GM03348 (cell line): Measurements from ENCODE around the gene KCTD19.
"Not testable (repeated sequence)": the region's sequence is repeated elsewhere in the genome, so short reads cannot be mapped to it uniquely, and the experiment has no call there.

ENCODE experiments used
- DNase-seq: peaks from one replicate; pipeline ENCODE4 v3.0.0; 2012; ENCODE audit warnings: low spot score

The KCTD19 gene

GRCh38 chr16:67326472-67327309 is at the start of gene KCTD19, which contains the start of gene LRRC36:
TSS of gene KCTD19 (minus strand) at chr16:67326741. CDS start at chr16:67326707, 34 bp downstream.
TSS of gene LRRC36 (plus strand) at chr16:67326815. CDS start at chr16:67326863, 48 bp downstream.
- DNase-seq, result peak; percentile 62

DNA sequence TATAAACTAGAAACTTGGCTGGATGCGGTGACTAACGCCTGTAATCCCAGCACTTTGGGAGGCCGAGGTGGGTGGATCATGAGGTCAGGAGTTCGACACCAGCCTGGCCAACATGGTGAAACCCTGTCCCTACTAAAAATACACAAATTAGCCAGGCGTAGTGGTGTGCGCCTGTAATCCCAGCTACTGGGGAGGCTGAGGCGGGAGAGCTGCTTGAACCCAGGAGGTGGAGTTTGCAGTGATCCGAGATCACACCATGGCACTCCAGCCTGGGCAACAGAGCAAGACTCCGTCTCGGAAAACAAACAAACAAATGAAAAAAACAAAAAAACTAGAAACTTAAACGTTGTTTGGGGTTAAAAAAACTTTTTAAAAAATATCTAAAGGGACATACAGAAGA is 49.5 kb upstream of the KCTD19 start:
- DNase-seq, result not testable (repeated sequence)

DNA sequence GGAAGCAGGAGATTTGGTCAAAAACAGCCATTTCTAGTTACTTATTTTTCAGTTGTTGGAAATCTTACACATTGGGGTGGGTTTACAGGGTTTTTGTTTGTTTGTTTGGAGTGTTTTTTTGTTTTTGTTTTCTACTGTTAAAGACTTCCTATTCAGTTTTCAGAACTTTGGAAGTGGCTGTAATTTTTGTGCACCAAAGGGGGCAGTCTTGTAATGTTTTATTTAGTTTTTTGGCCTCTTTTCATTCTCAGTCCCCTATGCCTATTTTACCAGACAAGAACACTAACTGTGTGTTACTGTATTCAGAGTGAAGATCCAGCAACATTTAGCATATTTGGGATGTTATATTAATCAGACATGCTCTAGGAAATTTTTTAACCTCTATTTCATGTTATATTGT is 46.1 kb upstream of the KCTD19 start:
- DNase-seq, result peak; percentile 54

- DNase-seq, result no peak
These were observed 44.1 kb upstream of the KCTD19 start for GRCh38 chr16:67370661-67371060.

DNA sequence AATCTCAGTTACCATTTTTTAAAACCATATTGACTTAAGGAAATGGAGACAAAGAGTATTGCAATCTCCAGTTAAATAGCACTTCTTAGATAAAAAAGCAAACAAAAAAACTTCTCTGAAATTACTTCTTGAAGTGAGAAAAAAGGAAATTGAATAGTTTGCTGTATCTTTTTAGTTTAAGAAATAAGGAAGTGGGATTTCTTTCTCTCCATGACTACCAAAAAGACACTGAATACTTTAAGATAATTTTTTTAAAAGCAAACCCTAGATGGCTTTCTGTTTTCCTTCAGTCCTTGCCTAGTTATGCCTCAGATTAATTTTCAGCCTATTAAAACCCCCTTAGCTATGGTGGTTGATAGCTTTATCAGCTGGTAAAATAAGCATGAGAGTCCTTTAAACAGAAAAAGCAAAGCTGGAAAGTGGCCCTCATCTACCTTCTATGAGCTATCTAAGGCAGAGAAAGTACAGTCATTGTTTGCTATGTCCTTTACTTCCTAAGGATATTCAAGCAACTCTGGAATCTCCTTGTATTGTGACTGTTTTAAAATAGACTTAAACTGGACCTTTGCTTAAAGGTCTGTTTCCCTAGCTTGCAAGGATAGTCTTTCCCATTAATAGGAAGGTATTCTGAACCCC is 38.2 kb upstream of the KCTD19 start:
- DNase-seq, result no peak

GRCh38 chr16:67361038-67361437 is 34.5 kb upstream of the KCTD19 start:
- DNase-seq, result no peak

DNA sequence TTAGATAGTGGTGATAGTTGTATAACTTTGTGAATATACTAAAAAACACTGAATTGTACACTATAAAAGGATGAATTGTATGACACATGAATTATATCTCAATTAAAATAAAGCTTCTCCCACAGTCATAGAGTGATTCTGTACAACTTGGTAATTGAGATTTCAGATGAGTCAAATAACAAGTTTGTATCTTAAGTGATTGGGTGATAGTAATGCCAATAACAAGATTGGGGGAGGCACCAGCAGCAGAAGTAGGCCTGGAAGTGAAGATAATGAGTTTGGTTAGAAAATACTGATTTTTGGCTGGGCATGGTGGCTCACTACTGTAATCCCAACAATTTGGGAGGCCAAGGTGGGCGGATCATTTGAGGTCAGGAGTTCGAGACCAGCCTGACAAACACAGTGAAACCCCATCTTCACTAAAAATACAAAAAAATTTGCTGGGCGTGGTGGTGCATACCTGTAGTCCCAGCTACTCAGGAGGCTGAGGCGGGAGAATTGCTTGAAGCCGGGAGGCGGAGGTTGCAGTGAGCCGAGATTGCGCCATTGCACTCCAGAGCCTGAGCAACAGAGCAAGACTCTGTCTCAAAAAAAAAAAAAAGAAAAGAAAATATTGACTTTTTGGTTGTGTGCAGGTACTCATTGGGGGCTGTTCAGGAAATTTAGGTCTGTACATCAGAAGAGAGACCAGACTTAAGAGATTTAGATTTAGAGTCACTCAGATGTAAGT is 33.2 kb upstream of the KCTD19 start:
- not testable (repeated sequence) for DNase-seq

GRCh38 chr16:67357561-67357960 is 31.0 kb upstream of the KCTD19 start:
- no peak for DNase-seq

DNA sequence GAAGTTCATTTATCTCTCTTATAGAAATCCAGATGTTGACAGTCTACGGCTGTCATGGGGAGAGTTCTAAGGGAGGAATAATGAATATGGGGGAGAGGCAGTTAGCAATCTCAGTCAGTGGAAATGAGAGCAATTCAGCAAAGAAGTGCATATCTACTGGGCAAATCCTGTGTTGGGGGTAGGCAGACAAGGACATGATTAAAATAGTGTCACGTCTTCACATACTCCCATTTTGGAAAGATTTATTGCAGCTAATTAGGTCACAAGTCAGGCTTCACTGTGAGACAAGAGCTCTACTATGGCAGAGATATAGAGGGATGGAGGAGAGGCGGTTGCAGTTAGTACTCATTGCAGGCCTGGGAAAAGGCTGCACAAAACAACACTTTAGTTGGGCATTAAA is 29.9 kb upstream of the KCTD19 start:
- DNase-seq, result no peak

DNA sequence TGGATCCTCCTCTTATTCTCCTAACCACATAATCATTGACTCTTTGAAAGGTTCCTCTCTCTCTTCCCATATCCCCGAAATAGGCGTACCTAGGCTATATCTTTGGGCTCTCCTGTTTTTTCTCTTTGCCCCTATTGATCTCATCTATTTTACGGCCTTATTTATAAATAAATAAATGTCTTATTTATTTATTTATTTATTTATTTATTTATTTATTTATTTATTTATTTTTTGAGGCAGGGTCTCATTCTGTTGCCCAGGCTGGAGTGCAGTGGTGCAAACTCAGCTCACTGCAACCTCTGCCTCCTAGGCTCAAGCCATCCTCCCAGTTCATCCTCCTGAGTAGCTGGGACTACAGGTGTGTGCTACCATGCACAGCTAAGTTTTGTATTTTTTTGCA is 25.9 kb upstream of the KCTD19 start:
- not testable (repeated sequence) for DNase-seq

- DNase-seq, result no peak
These were observed 23.8 kb upstream of the KCTD19 start for GRCh38 chr16:67350324-67350723.

- peak; percentile 25 for DNase-seq
These were observed 22.6 kb upstream of the KCTD19 start for GRCh38 chr16:67349172-67349571.

DNA sequence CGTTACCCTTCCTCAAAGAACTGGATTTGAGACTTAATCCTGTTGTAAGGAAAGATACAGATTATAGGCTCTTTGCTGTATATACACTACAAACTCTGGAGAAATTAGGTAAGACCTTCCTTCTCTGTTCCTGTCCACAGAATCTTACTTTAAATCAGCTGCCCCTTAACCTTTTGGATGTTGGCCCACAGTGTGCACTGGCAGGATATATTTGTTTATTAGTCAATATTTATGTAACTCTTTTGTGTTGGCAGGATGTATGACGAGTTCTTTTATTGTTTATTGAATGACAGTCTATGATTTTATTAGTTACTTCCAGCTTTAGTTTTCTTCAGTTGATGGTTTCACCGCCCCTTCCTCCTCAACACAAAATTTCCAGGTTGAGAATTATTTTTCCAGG is 19.8 kb upstream of the KCTD19 start:
- no peak for DNase-seq

- DNase-seq, result no peak
These were observed 18.9 kb upstream of the KCTD19 start for GRCh38 chr16:67345401-67345800.

DNA sequence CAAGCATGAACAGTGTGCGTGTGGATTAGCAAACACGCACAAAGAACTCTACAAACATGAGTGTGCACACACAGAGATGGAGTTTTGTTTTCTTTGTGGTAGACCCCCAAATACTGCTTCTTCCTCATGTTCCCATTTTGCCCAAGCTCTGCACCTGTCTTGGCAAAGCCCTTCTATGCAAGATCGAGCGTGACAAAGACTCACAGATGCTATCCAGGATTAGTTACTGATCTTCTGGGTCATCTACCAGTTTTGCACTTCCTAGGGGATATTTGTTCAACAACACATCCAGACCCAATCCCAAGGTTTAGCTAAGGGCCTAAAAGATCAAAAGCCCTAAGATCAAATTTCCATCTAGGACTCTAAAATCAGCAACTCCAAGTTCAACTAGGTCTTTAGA is 16.1 kb upstream of the KCTD19 start:
- DNase-seq, result no peak

DNA sequence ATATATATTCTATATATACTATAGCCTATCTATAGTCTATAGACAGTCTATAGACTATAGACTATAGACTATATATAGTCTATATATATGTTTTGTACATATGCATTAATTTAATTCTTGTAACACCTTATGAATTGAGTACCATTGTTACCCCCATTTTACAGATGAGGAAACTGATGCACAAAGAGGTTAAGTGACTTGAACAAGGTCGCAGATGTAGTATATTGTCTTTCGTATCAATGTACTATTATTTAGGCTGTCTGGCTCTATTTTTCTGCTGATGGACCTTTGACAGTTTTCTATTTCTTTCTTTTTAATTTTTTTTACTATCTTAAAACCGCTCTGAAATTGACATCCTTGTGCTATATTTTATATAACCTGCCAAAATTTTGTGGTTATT is 14.7 kb upstream of the KCTD19 start:
- DNase-seq, result no peak

DNA sequence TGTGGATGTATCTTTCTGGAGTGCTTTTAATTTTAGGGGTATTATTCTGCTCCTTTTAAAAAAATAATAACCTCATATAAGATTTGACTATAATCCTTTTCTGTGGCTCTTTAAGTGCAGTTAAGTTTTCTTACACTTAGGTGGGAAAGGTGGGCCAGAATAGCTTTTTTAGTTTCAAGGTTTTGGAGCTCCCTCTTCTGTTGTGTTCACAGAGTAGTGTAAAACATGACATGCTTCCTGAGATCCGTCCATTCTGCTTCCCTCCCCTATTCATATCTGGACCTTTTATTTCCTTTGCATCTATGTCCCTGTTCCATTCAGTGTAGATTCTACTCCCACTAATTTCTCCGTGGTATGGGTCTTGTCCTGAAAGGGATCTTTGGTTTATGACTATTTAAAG is 12.9 kb upstream of the KCTD19 start:
- peak; percentile 15 for DNase-seq

DNA sequence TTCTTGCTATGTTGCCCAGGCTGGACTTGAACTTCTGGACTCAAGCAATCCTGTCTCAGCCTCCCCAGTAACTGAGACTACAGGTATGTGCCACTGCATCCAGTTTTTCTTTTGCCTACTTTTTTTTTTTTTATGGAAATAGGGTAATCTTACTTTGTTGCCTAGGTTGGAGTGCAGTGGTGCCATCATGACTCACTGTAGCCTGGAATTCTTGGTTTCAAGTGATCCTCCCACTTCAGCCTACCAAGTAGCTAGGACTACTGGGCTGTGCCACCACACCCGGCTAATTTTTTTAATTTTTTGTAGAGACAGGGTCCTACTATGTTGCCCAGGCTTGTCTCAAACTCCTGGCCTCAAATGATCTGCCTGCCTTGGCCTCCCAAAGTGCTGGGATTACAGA is 10.1 kb upstream of the KCTD19 start:
- no peak for DNase-seq

GRCh38 chr16:67336116-67336515 is 9.6 kb upstream of the KCTD19 start:
- DNase-seq, result no peak

DNA sequence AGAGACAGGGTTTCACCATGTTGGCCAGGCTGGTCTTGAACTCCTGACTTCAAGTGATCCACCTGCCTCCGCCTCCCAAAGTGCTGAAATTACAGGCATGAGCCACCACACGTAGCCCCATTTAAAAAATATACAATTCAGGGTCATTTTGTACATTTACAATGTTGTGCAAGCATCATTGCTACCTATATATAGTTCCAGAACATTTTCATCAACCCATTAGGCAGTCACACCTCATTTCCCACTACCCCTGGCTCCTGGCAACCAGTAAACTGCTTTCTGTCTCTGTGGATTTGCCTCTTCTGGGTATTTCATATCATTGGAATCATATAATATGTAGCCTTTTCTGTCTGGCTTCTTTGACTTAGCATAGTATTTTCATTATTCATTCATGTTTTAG is 6.8 kb upstream of the KCTD19 start:
- DNase-seq, result no peak

GRCh38 chr16:67329901-67330300 is 3.4 kb upstream of the KCTD19 start:
- DNase-seq, result no peak

- no peak for DNase-seq
These were observed 1.2 kb upstream of the KCTD19 start for GRCh38 chr16:67327743-67328142.

- no peak for DNase-seq
These were observed 448 bp downstream of the KCTD19 start for GRCh38 chr16:67326115-67326471.
